Astrocyte of the spinal cord (primary cell): ENCODE data around the gene HTR3E.
A peak's percentile ranks its signal among the peaks of the same experiment; 100 is the strongest.
"Not testable (repeated sequence)": the region's sequence is repeated elsewhere in the genome, so short reads cannot be mapped to it uniquely, and the experiment has no call there.

ENCODE experiments used
- DNase-seq: peaks from one replicate; pipeline ENCODE4 v3.0.0; 2011; ENCODE audit warnings: low read depth, low spot score
- H3K4me3 ChIP-seq: 2 replicates; pipeline ENCODE4 v1.5.1; 2011; ENCODE audit warnings: low read depth, mild to moderate bottlenecking, low read length, moderate library complexity
- in situ Hi-C: cut with HindIII; loops from 2 replicates; pipeline ENCODE4 v1.10.0; 2017; ENCODE audit warnings: low sequenced_read_pairs
- TF ChIP-seq, protein P1 (sequence below): IDR thresholded peaks from 2 replicates; pipeline ENCODE4 v1.5.1; 2012; ENCODE audit warnings: low read depth, mild to moderate bottlenecking, low read length, inconsistent platforms

HTR3E gene

DNA sequence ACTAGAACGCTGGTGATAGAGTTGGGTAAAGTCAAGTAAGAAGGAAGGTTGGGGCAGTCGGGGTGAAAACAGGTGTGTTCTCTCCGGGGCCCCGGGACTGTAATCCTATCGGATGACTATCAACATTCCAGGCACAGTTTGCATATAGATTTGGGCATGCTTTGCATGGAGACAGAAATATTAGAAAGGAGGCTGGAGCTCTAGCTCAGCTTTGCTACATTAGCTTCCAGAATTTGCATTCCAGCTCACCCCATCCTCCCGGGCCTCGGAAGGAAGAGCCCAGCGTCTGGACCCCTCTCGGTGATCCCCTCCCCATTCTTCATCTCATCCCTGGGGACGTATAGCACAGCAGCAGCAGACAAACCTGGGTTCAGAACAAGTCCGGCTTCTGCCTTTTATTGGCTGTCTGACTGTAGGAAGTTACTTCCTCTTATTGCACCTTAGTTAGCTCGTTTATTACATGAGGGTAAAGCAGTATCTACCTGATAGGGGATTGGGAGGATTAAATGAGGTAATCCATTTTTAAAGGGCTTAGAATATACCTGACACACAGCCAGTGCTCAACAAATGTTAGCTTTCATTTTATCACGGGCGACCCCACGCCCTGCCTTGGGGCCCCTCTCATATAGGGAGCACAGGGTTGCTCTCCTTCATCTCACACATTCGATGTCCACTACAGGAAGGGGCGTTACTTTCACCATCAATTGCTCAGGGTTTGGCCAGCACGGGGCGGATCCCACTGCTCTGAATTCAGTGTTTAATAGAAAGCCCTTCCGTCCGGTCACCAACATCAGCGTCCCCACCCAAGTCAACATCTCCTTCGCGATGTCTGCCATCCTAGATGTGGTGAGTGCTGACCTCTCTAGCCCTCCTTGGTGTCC is 3.2 kb downstream of the HTR3E start:
- no peak overlapping the region for H3K4me3 ChIP-seq
- TF ChIP-seq, protein P1, sequence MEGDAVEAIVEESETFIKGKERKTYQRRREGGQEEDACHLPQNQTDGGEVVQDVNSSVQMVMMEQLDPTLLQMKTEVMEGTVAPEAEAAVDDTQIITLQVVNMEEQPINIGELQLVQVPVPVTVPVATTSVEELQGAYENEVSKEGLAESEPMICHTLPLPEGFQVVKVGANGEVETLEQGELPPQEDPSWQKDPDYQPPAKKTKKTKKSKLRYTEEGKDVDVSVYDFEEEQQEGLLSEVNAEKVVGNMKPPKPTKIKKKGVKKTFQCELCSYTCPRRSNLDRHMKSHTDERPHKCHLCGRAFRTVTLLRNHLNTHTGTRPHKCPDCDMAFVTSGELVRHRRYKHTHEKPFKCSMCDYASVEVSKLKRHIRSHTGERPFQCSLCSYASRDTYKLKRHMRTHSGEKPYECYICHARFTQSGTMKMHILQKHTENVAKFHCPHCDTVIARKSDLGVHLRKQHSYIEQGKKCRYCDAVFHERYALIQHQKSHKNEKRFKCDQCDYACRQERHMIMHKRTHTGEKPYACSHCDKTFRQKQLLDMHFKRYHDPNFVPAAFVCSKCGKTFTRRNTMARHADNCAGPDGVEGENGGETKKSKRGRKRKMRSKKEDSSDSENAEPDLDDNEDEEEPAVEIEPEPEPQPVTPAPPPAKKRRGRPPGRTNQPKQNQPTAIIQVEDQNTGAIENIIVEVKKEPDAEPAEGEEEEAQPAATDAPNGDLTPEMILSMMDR, result no peak
- no peak for DNase-seq
- in situ Hi-C loops, result no loop called here

DNA sequence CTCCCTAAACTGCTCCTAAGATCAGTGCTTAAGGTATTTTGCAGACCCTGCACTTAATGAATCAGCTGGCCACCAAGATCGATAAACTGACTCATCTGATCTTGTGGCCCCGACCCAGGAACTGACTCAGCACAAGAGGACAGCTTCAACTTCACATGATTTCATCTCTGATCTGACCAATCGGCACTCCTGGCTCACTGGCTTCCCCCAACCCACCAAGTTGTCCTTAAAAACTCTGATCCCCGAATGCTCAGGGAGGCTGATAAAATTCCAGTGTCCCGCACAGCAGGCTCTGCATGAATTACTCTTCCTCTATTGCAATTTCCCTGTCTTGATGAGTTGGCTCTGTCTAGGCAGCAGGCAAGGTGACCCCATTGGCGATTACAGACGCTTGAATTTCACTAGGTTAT is 13.5 kb downstream of the HTR3E start:
- TF ChIP-seq, protein P1, result no peak
- DNase-seq, result peak; percentile 16
- in situ Hi-C loops, result no loop called here
- H3K4me3 ChIP-seq, result no peak overlapping the region

DNA sequence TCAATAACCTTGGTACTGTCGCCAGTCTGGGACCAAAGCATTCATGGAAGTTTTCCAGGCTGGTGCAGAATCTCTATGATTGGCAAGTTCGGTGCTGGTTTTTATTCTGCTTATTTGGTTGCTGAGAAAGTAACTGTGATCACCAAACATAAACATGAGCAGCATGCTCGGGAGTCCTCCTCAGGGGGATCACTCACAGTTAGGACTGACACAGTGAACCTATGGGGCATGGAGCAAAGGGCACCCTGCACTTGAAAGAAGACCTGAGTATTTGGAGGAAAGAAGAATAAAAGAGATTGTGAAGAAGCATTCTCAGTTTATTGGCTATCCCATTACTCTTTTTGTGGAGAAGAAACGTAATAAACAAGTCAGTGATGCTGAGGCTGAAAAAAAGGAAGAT is 19.2 kb downstream of the HTR3E start:
- no peak for DNase-seq
- TF ChIP-seq, protein P1, result no peak
- in situ Hi-C loops, result no loop called here
- no peak overlapping the region for H3K4me3 ChIP-seq

DNA sequence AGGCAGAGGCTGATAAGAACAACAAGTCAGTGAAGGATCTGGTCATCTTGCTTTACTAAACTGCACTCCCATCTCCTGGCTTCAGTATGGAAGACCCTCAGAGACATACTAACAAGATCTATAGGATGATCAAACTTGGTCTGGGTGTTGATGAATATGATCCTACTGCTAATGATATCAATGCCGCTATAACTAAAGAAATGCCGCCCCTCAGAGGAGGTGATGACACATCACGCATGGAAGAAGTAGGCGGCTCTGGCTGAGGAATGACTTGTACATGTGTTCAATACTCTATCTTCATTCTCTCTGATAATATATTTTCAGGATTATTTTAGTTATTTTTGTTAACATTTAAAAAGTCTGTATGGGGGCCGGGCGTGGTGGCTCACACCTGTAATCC is 20.8 kb downstream of the HTR3E start:
- TF ChIP-seq, protein P1, result no peak

DNA sequence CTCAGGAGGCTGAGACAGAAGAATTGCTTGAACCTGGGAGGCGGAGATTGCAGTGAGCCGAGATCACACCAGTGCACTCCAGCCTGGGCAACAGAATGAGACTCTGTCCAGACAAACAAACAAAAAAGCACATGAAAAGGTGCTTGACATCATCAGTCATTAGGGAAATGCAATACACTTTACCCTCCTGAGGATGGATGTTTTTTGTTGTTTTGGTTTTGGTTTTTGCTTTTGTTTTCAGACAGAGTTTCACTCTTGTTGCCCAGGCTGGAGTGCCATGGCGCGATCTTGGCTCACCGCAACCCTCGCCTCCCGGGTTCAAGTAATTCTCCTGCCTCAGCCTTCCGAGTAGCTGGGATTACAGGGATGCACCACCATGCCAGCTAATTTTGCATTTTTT is 24.2 kb downstream of the HTR3E start:
- H3K4me3 ChIP-seq, in situ Hi-C loops, DNase-seq: not testable (repeated sequence)

More for the DNA sequence above, 20.8 kb downstream of the HTR3E start:
- DNase-seq, result no peak
- H3K4me3 ChIP-seq, result no peak overlapping the region
- in situ Hi-C loops, result no loop called here

DNA sequence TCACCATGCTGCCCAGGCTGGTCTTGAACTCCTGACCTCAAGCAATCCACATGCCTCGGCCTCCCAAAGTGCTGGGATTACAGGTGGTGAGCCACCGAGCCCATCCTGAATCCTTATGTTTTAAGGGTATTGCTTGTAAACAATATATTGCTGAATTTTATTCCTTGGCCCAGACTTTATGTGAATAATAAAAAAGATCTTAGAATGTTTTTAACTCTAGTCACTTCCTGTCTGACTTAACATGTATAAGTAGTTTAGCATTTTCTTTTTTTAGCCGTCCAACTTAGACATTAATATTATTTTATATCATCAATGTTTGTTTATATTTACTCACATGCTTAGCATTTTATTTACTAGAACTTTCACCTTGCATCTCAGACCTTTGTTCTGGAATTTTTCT is 29.1 kb downstream of the HTR3E start:
- DNase-seq, result no peak
- no peak overlapping the region for H3K4me3 ChIP-seq
- TF ChIP-seq, protein P1, result no peak
- in situ Hi-C loops, result no loop called here

DNA sequence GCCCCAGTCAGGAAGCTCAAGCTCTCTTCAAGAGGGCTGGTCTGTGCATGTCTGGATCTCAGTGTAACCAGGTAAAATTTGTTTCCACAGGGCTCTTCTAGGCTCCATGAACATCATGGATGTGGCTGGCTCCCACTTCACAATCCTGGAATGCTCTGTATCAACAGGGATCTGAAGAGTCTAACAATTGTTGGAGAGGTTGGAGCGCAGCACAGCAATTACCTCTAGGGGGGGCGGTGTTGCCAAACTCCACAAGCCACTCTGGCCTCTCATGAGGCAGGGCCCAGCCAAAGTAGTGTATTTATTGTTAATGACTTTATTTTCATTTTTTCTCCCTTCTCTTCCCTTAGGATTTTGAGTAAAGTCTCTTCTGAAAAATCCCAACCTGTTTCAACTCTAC is 32.1 kb downstream of the HTR3E start:
- in situ Hi-C loops, result no loop called here
- no peak overlapping the region for H3K4me3 ChIP-seq
- TF ChIP-seq, protein P1, result peak; percentile 62
- DNase-seq, result peak; percentile 51
